Measurements from ENCODE around the gene NOP53.
"Not testable (repeated sequence)": the region's sequence is repeated elsewhere in the genome, so short reads cannot be mapped to it uniquely, and the experiment has no call there.

Gene NOP53

DNA sequence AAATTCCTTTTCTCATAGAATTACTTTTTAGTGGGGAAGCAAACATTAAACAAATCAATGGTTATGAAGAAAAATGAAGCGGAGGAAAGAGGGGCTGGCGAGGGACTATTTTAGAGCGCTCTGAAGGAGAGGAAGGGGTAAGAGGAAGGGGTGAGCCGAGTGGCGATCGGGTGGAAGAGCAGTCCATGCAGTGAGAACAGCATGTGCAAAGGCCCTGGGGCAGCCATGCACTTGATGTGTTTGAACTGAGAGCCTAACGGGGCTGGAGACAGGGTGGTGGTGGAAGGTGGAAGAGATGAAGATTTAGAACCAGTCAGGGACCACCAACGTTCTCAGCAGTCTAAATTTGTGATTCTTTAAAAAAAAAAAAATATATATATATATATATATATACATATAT, 14.4 kb upstream of the NOP53 start:
- TF ChIP-seq, protein P1, sequence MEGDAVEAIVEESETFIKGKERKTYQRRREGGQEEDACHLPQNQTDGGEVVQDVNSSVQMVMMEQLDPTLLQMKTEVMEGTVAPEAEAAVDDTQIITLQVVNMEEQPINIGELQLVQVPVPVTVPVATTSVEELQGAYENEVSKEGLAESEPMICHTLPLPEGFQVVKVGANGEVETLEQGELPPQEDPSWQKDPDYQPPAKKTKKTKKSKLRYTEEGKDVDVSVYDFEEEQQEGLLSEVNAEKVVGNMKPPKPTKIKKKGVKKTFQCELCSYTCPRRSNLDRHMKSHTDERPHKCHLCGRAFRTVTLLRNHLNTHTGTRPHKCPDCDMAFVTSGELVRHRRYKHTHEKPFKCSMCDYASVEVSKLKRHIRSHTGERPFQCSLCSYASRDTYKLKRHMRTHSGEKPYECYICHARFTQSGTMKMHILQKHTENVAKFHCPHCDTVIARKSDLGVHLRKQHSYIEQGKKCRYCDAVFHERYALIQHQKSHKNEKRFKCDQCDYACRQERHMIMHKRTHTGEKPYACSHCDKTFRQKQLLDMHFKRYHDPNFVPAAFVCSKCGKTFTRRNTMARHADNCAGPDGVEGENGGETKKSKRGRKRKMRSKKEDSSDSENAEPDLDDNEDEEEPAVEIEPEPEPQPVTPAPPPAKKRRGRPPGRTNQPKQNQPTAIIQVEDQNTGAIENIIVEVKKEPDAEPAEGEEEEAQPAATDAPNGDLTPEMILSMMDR (IDR thresholded peaks at IDR 0.05; ENCODE audit: low read depth, low read length, missing control alignments), result no peak
- no peak overlapping the region for H3K4me3 ChIP-seq (ENCODE audit: low read depth, low read length)
- peaks cover 60% of the 10 kb centered on the region for H3K36me3 ChIP-seq (replicated peaks)
- H3K27ac ChIP-seq, result no peak overlapping the region
- no peaks in the 10 kb centered on the region for H3K27me3 ChIP-seq (replicated peaks)
- in situ Hi-C loops (cut with HindIII; ENCODE audit: low pct_ligation_motif_present, low sequenced_read_pairs), result no loop called here
- no peak for DNase-seq

DNA sequence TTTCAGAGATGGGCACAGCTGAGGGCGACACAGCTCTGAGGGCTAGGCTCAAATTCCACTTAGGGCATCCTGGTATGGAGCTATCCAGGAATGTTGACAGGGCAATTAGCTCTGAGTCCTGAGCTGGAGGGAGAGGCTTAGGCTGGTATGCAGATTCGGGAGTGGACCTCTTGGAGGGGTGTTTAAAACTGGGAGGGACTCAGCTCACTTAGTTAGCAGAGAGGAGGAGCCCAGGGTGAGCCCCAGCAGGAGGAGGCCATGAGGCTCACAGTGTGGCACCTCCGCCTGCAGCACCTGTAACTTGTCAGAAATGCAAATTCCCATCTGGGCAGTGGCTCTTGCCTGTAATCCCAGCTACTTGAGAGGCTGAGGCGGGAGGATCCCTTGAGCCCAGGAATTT, 10.2 kb upstream of the NOP53 start:
- H3K27ac ChIP-seq, result no peak overlapping the region
- H3K4me3 ChIP-seq (ENCODE audit: low read depth, low read length), result no peak overlapping the region
- DNase-seq, result no peak
- H3K27me3 ChIP-seq (replicated peaks), result no peaks in the 10 kb centered on the region
- in situ Hi-C loops (cut with HindIII; ENCODE audit: low pct_ligation_motif_present, low sequenced_read_pairs), result no loop called here
- peaks cover 59% of the 10 kb centered on the region for H3K36me3 ChIP-seq (replicated peaks)
- TF ChIP-seq, protein P1 (IDR thresholded peaks at IDR 0.05; ENCODE audit: low read depth, low read length, missing control alignments), result no peak

DNA sequence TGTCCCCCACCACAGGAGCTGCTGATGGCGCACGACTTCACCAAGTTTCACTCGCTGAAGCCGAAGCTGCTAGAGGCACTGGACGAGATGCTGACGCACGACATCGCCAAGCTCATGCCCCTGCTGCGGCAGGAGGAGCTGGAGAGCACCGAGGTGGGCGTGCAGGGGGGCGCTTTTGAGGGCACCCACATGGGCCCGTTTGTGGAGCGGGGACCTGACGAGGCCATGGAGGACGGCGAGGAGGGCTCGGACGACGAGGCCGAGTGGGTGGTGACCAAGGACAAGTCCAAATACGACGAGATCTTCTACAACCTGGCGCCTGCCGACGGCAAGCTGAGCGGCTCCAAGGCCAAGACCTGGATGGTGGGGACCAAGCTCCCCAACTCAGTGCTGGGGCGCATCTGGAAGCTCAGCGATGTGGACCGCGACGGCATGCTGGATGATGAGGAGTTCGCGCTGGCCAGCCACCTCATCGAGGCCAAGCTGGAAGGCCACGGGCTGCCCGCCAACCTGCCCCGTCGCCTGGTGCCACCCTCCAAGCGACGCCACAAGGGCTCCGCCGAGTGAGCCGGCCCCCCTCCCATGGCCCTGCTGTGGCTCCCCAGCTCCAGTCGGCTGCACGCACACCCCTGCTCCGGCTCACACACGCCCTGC, 4.4 kb upstream of the NOP53 start:
- Histone ChIP-seq H3K27ac (no peak overlapping the region), H3K36me3 (replicated peaks) (peaks cover 44% of the 10 kb centered on the region), H3K27me3 (replicated peaks) (no peaks in the 10 kb centered on the region), H3K4me3 (ENCODE audit: low read depth, low read length) (no peak overlapping the region)
- DNase-seq, result no peak
- TF ChIP-seq, protein P1 (IDR thresholded peaks at IDR 0.05; ENCODE audit: low read depth, low read length, missing control alignments), result no peak
- in situ Hi-C loops (cut with HindIII; ENCODE audit: low pct_ligation_motif_present, low sequenced_read_pairs), result no loop called here

DNA sequence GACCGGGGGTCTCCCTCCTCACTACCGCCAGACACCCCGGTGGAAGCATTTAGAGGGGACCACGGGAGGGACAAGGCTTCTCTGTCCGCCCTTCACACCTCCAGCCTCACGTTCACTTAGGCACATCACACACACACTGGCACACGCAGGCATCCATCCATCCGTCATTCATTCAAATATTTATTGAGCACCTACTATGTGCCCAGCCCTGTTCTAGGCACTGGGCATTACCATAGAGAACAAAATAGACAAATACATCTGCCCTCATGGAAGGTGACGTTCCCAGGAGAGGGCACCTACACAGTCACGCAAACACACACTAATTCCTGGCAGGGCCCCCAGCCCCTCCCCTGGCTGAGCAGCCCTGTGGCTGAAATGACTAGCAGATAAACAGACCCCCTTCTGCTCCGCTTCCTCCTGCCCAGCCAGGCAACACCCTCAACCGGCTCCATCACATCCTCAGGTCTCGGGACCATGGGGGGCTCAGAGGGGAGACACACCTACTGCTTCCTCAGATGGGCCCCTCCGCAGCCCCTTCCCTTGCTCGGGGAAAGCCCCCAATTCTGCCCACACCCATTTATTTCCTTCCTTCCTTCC, 3.7 kb upstream of the NOP53 start:
- no peak overlapping the region for H3K4me3 ChIP-seq (ENCODE audit: low read depth, low read length)
- no peak for DNase-seq
- TF ChIP-seq, protein P1 (IDR thresholded peaks at IDR 0.05; ENCODE audit: low read depth, low read length, missing control alignments), result no peak
- H3K27me3 ChIP-seq (replicated peaks), result no peaks in the 10 kb centered on the region
- H3K27ac ChIP-seq, result peak overlapping the region; percentile 91
- in situ Hi-C loops (cut with HindIII; ENCODE audit: low pct_ligation_motif_present, low sequenced_read_pairs), result no loop called here
- H3K36me3 ChIP-seq (replicated peaks), result peaks cover 39% of the 10 kb centered on the region

DNA sequence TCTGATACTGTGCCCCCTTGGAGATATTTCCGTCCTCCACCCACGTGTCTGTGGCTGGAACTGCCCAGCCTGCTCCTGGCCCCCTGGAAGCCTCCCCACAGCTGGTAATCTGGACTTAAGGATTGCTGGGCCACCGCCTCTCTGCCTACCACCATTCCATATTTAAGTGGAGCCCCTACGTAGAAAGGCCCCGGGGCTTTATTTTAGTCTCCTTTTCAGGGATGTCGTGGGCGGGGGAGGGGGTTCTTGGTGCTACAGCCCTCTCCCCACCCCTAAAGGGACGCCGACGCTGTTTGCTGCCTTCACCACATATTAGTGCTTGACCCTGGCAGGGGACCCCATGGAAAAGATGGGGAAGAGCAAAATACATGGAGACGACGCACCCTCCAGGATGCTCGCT, 2.7 kb upstream of the NOP53 start:
- DNase-seq, result no peak
- TF ChIP-seq, protein P1 (IDR thresholded peaks at IDR 0.05; ENCODE audit: low read depth, low read length, missing control alignments), result no peak
- in situ Hi-C loops (cut with HindIII; ENCODE audit: low pct_ligation_motif_present, low sequenced_read_pairs), result no loop called here
- H3K4me3 ChIP-seq (ENCODE audit: low read depth, low read length), result peak overlapping the region; percentile 9
- H3K36me3 ChIP-seq (replicated peaks), result peaks cover 42% of the 10 kb centered on the region
- peak overlapping the region; percentile 91 for H3K27ac ChIP-seq
- H3K27me3 ChIP-seq (replicated peaks), result no peaks in the 10 kb centered on the region

DNA sequence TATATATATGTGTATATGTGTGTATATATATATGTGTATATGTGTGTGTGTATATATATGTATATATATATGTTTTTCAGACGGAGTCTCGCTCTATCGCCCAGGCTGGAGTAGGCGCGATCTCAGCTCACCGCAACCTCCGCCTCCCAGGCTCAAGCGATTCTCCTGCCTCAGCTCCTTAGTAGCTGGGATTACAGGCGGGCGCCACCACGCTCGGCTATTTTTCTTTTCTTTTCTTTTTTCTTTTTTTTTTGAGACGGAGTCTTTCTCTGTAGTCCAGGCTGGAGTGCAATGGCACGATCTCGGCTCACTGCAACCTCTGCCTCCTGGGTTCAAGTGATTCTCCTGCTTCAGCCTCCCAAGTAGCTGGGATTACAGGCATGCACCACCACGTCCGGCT, 783 bp downstream of the NOP53 start:
- DNase-seq; H3K27ac ChIP-seq; in situ Hi-C loops (cut with HindIII; ENCODE audit: low pct_ligation_motif_present, low sequenced_read_pairs); H3K27me3 ChIP-seq (replicated peaks): not testable (repeated sequence)
- peaks cover 46% of the 10 kb centered on the region for H3K36me3 ChIP-seq (replicated peaks)
- H3K4me3 ChIP-seq (ENCODE audit: low read depth, low read length), result peak overlapping the region; percentile 85

Measured in brain microvascular endothelial cell (primary cell).